ACC112 (cell line): ENCODE data around the gene MAGI2.
A peak's percentile ranks its signal among the peaks of the same experiment; 100 is the strongest.

Source experiments
- H2AFZ ChIP-seq: fragments of 200-600 bp; sonication (generic); one replicate; pipeline ENCODE4 v1.6.0; 2017; ENCODE audit warnings: antibody characterized with exemption, low read length; ENCODE audit not compliant: unreplicated experiment
- H3K27ac ChIP-seq: fragments of 200-600 bp; sonication (generic); 2 replicates; pipeline ENCODE4 v1.5.1; 2014; ENCODE audit warnings: low read depth, mild to moderate bottlenecking, antibody characterized with exemption, low read length, moderate library complexity
- H3K27me3 ChIP-seq: fragments of 200-600 bp; sonication (generic); 2 replicates; pipeline ENCODE4 v1.6.1; 2014; ENCODE audit warnings: mild to moderate bottlenecking, antibody characterized with exemption, low read length, moderate library complexity, mixed read lengths; ENCODE audit not compliant: insufficient read depth
- H3K36me3 ChIP-seq: fragments of 200-600 bp; sonication (generic); 2 replicates; pipeline ENCODE4 v1.6.1; 2016; ENCODE audit warnings: mild to moderate bottlenecking, antibody characterized with exemption, low read length, moderate library complexity, mixed read lengths; ENCODE audit not compliant: insufficient read depth
- H3K4me1 ChIP-seq: fragments of 200-600 bp; sonication (generic); one replicate; pipeline ENCODE4 v1.6.1; 2016; ENCODE audit warnings: low read length, mixed read lengths; ENCODE audit not compliant: insufficient read depth, unreplicated experiment, control insufficient read depth
- H3K4me3 ChIP-seq: fragments of 200-600 bp; sonication (generic); 2 replicates; pipeline ENCODE4 v1.5.1; 2014; ENCODE audit warnings: mild to moderate bottlenecking, low read depth, low read length
- H3K79me2 ChIP-seq: fragments of 200-600 bp; sonication (generic); one replicate; pipeline ENCODE4 v1.6.0; 2016; ENCODE audit warnings: low read length; ENCODE audit not compliant: control insufficient read depth, unreplicated experiment, insufficient read depth

Gene MAGI2

GRCh38 chr7:78427209-78427608 is 1026.3 kb downstream of the MAGI2 start:
- no peaks in the 10 kb centered on the region for H3K79me2 ChIP-seq

GRCh38 chr7:78420001-78420400 is 1033.5 kb downstream of the MAGI2 start:
- no peaks in the 10 kb centered on the region for H3K36me3 ChIP-seq
- H3K27ac ChIP-seq = no peak overlapping the region
- H2AFZ ChIP-seq = no peak overlapping the region
- H3K4me3 ChIP-seq = no peak overlapping the region
- no peaks in the 10 kb centered on the region for H3K27me3 ChIP-seq
- H3K4me1 ChIP-seq = no peaks in the 10 kb centered on the region
- H3K79me2 ChIP-seq = no peaks in the 10 kb centered on the region

More at GRCh38 chr7:78427209-78427608, 1026.3 kb downstream of the MAGI2 start:
- peak overlapping the region; percentile 77 for H2AFZ ChIP-seq
- H3K27ac ChIP-seq = no peak overlapping the region
- no peaks in the 10 kb centered on the region for H3K36me3 ChIP-seq
- peaks cover 4% of the 10 kb centered on the region for H3K4me1 ChIP-seq
- H3K27me3 ChIP-seq = no peaks in the 10 kb centered on the region
- H3K4me3 ChIP-seq = peak overlapping the region; percentile 57

GRCh38 chr7:78417180-78417853 is 1036.2 kb downstream of the MAGI2 start:
- H3K4me1 ChIP-seq = no peaks in the 10 kb centered on the region
- no peaks in the 10 kb centered on the region for H3K27me3 ChIP-seq
- no peak overlapping the region for H3K4me3 ChIP-seq
- H3K79me2 ChIP-seq = no peaks in the 10 kb centered on the region
- no peaks in the 10 kb centered on the region for H3K36me3 ChIP-seq
- H2AFZ ChIP-seq = no peak overlapping the region
- H3K27ac ChIP-seq = no peak overlapping the region

- H3K36me3 ChIP-seq = no peaks in the 10 kb centered on the region
- H3K27me3 ChIP-seq = no peaks in the 10 kb centered on the region
- no peak overlapping the region for H3K4me3 ChIP-seq
- no peaks in the 10 kb centered on the region for H3K4me1 ChIP-seq
- no peak overlapping the region for H3K27ac ChIP-seq
- no peak overlapping the region for H2AFZ ChIP-seq
- H3K79me2 ChIP-seq = no peaks in the 10 kb centered on the region
Observed at GRCh38 chr7:78413568-78413967, 1039.9 kb downstream of the MAGI2 start.

GRCh38 chr7:78412216-78412858 is 1041.1 kb downstream of the MAGI2 start:
- Histone ChIP-seq H3K4me3 (no peak overlapping the region), H3K27ac (no peak overlapping the region), H3K4me1 (no peaks in the 10 kb centered on the region), H2AFZ (no peak overlapping the region), H3K27me3 (no peaks in the 10 kb centered on the region; the same call in 1 of the 2 replicates), H3K36me3 (no peaks in the 10 kb centered on the region), H3K79me2 (no peaks in the 10 kb centered on the region)

GRCh38 chr7:78407031-78407430 is 1046.4 kb downstream of the MAGI2 start:
- Histone ChIP-seq H3K4me1 (no peaks in the 10 kb centered on the region), H3K79me2 (no peaks in the 10 kb centered on the region), H3K36me3 (no peaks in the 10 kb centered on the region), H3K4me3 (no peak overlapping the region), H3K27me3 (no peaks in the 10 kb centered on the region; the same call in 1 of the 2 replicates), H3K27ac (no peak overlapping the region), H2AFZ (no peak overlapping the region)

GRCh38 chr7:78406531-78406930 is 1046.9 kb downstream of the MAGI2 start:
- H3K4me3 ChIP-seq = no peak overlapping the region
- no peaks in the 10 kb centered on the region; the same call in 1 of the 2 replicates for H3K27me3 ChIP-seq
- no peaks in the 10 kb centered on the region for H3K36me3 ChIP-seq
- H3K27ac ChIP-seq = no peak overlapping the region
- H3K4me1 ChIP-seq = no peaks in the 10 kb centered on the region
- H2AFZ ChIP-seq = no peak overlapping the region
- H3K79me2 ChIP-seq = no peaks in the 10 kb centered on the region

GRCh38 chr7:78402096-78402495 is 1051.4 kb downstream of the MAGI2 start:
- H3K4me1 ChIP-seq = no peaks in the 10 kb centered on the region

GRCh38 chr7:78400038-78400437 is 1053.4 kb downstream of the MAGI2 start:
- Histone ChIP-seq H3K27ac (no peak overlapping the region), H3K36me3 (no peaks in the 10 kb centered on the region), H3K4me3 (no peak overlapping the region), H2AFZ (no peak overlapping the region), H3K4me1 (peaks cover 3% of the 10 kb centered on the region), H3K79me2 (no peaks in the 10 kb centered on the region), H3K27me3 (no peaks in the 10 kb centered on the region)

More at GRCh38 chr7:78402096-78402495, 1051.4 kb downstream of the MAGI2 start:
- H3K79me2 ChIP-seq = no peaks in the 10 kb centered on the region
- no peak overlapping the region for H3K27ac ChIP-seq
- no peaks in the 10 kb centered on the region for H3K36me3 ChIP-seq
- no peaks in the 10 kb centered on the region for H3K27me3 ChIP-seq
- H3K4me3 ChIP-seq = no peak overlapping the region
- no peak overlapping the region for H2AFZ ChIP-seq

GRCh38 chr7:78399033-78399769 is 1054.3 kb downstream of the MAGI2 start:
- Histone ChIP-seq H3K27me3 (no peaks in the 10 kb centered on the region), H3K79me2 (no peaks in the 10 kb centered on the region), H3K36me3 (no peaks in the 10 kb centered on the region), H2AFZ (no peak overlapping the region), H3K4me1 (peaks cover 5% of the 10 kb centered on the region), H3K27ac (no peak overlapping the region), H3K4me3 (no peak overlapping the region)
